Stimulated activated CD4-positive, alpha-beta T cell treated with anti-CD3 and anti-CD28 coated beads, Interleukin-4, amount 100 ng/mL, for 24 hours (primary cell): ENCODE results near the gene GCNA.

Experiments
- DNase-seq: peaks from one replicate; pipeline ENCODE4 v3.0.0-alpha.2; 2020

Gene GCNA, protein sequence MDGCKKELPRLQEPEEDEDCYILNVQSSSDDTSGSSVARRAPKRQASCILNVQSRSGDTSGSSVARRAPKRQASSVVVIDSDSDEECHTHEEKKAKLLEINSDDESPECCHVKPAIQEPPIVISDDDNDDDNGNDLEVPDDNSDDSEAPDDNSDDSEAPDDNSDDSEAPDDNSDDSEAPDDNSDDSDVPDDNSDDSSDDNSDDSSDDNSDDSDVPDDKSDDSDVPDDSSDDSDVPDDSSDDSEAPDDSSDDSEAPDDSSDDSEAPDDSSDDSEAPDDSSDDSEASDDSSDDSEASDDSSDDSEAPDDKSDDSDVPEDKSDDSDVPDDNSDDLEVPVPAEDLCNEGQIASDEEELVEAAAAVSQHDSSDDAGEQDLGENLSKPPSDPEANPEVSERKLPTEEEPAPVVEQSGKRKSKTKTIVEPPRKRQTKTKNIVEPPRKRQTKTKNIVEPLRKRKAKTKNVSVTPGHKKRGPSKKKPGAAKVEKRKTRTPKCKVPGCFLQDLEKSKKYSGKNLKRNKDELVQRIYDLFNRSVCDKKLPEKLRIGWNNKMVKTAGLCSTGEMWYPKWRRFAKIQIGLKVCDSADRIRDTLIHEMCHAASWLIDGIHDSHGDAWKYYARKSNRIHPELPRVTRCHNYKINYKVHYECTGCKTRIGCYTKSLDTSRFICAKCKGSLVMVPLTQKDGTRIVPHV

DNA sequence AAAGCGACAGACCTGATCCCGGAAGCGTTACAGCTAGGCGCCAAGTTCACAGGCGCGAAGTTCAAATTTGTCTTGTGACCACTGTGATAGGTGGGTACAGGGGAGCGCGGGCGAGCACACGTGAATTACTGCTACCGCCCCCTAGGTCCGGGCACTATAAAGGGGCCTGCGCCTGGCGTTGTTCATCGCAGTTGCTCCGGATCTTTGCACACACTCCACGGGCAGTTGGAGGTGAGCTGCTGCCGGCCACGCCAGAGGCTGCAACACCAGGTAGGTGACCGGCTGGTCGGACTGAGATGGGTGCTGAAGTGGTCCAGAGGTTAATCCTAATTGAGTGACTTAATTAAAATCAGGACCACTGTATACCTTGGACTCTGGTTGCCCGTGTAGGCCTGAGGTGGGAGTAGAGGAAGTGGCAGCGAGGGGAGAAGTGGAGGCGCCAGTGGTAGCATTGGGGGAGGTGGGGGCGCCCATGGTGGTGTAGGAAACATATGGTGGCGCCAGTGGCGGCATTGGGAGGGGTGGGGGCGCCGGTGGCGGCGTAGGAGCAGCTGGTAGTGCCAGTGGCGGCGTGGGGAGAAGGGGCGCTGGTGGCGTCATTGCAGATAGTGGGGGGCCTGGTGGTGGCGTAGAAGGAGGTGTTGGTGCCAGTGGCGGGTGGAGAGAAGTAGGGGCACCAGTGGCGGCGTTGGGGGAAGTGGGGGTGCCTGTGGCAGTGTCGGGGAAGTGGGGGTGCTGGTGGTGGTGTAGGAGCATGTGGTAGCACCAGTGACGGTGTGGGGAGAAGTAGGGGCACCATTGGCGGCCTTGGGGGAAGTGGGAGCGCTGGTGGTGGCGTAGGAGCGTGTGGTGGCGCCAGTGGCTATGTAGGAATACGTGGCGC lies at the start of gene GCNA:
Gene GCNA (plus strand): TSS at position 185 of the 883 bp plus-strand sequence. CDS start 2,385 bp downstream, outside the sequence.
- no peak for DNase-seq

DNA sequence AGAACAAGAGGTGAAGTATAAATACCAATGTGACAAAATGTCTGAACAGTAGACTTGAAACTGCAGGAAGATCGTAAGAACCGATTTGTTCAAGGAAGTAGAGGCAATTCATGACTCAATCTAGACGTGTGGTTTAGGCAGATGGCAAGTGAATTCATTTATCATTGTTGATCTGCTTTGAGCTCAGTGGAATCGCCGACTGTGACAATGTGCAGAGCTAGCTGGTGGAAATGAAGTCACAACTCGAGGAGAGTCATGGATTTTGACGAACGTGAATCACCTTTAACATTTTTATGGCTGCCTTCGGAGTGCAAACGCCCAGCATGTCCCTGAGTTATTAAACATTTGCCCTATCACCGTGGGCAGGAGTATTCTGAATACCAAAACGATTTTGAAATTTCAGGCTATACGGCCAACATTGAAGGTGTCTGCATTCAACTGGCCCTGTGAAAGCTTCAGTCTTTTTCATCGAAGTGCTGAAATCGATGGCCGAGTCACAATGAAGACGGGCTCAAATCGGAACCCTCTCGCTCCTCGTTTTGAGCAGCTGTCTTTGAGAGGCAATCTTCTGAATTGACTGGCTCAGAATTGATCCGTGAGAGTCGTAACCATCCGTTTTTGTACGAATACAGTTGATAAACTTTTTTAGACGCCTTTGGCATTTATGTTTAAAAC lies 46.0 kb upstream of the GCNA start:
- peak; percentile 68 for DNase-seq

DNA sequence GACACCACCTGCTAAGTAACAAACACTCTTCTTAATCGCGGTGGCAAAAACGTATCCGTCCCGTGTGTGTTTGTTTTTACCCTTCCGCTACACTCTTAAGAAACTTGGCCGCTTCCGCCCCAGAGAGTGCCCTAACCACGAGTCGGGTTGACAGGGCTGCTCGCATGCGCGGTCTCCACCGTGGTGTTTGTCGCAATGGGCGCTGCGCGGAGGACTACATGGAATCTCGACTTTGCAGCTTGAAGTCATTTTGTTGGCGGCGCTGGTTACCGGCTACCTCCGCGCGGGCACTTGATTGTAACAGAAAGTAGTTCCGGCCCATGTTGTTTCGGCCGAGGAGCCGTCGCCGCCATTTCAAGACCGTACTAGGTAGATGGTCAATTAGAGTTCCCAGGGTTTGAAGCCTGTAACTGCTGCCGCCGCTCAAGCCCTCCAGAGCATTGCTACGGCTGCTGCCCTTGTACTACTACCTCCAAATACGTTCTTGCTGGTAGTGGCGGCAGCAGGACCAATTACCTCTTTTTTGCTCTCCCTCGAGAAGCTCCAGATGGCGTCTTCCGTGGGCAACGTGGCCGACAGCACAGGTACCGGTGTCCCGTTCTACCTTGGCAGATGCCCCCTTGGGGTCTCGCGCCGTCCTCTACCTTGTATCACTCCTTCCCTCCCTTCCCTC lies 45.3 kb upstream of the GCNA start, which contains the start of gene OGT:
Gene OGT (plus strand): TSS at position 352 of the 673 bp plus-strand sequence. CDS start 196 bp downstream, at position 548.
- peak; percentile 93 for DNase-seq

DNA sequence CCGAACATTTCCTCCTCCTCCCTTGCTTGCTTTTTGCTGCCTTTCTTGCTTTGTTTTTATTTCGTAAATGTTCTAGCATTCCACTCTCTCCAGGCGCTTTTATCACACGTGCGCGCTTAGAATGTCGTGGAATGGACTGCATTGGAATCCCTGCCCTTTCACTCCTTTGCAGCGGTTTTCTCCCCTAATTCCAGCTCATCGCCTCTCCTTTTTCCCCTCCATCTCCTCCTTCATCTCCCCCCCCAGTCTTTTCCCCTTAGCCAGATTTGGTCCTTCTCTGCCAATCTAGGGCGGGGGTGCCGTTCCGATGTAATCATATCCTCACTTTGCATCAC lies 44.8 kb upstream of the GCNA start:
- DNase-seq = no peak

DNA sequence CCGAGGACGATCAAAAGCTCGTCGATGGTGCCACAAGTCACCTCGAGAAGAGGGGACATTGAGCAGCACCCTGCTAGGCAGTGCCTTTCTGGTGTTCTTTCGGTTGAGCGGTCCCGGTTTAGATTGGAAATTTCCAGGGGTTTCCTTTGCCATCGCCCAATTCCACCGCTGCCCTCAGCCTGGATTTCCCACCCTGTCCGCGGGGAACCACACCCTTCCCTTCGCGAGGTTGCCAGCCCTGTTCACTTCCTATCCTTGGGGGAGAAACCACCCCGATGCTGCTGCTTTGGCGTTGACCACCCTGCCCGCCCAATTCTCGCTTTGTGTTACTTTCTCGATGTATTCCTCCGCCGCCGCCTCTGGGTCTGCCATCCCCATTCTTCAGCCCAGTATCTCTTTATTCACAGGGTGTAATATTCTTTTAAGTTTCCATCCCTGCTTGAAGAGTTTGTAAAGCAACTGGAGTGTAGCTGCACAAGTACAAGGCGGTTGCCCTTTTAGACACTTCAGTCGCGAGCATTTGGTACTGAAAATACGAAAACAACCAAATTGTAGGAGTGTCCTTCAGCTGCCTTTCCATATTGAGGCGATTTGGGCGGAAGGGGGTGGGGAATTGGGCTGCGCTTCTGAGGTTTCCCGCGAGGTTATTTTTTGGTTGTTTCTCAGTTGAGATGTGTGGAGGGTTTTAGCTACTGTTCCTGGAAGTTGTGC lies 44.2 kb upstream of the GCNA start:
- peak; percentile 60 for DNase-seq

DNA sequence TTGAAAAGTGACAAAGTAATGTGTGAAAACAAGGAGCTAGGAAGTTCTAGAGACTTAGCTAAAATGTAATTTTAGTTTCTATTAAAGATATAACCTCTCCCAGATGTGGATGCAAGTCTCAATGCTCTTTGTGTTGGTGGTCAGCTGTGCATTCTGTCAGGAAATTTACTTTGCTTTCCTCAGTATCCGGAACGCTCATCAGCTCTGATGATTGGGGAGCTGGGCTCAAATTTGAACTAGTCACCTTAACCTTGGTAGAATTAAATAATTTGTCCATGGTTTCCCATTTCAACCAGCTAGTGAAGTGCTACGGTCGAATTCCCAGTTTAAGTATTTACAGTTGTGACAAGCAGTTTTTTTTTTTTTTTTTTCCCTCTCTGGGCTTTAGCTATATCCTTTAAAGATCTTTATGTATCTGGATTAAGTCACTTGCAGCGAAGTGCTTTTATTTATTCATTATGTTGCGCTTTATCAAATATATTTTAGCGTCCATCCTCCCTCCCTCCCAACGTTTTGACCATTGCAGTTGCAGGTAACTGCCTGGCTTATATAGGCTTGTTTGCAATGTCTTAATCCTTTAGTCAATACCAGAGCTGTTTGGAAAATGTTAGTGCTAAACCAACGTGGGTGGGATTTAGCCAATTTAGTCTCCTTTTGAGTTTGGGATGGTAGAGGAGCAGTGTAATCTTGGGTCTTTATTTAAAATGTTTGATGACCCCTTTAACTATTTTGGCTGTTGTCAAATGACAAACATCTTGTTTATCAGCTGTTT lies 43.3 kb upstream of the GCNA start:
- no peak for DNase-seq

DNA sequence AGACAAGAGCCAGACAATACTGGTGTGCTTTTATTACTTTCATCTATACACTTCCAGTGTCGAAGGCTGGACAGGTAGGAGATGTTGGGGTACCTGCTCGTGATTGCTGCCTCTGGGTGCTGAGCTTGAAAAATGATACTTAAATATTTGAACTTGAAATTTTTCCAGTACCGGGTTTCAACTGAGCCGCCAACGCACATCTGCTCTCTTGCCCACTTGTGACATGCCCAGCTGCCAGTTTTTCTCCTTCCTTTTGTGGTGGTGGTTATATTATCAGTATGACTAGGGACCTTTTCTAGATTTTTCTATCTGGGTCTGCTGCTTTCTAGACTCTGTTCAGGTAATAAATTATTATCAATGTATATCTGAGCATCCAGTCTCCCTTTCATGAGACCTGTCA lies 42.0 kb upstream of the GCNA start:
- DNase-seq = peak; percentile 48

DNA sequence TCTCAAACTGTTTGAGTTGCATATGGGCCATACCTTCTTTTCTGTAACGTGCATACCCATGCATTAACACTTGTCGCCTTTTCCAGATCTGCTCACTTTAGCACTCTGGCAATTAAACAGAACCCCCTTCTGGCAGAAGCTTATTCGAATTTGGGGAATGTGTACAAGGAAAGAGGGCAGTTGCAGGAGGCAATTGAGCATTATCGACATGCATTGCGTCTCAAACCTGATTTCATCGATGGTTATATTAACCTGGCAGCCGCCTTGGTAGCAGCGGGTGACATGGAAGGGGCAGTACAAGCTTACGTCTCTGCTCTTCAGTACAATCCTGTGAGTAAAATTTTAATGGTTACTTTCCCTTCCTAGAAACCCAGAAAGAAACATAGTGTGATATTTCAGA lies 40.5 kb upstream of the GCNA start:
- DNase-seq = no peak

DNA sequence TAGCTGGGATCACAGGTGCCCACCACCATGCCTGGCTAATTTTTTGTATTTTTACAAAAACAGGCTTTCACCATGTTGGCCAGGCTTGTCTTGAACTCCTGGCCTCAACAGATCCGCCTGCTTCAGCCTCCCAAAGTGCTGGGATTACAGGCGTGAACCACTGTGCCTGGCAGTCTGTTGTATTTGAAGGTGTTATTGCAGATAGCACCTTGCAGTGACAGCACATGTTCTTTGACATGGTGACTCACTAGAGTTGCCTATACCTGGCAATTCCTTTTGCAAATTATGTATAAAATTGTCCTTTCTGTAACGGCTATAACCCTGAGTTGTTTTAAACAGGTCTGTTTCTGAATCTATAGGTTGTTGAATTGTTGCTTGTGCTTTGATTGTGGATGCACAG lies 37.4 kb upstream of the GCNA start:
- DNase-seq = no peak

DNA sequence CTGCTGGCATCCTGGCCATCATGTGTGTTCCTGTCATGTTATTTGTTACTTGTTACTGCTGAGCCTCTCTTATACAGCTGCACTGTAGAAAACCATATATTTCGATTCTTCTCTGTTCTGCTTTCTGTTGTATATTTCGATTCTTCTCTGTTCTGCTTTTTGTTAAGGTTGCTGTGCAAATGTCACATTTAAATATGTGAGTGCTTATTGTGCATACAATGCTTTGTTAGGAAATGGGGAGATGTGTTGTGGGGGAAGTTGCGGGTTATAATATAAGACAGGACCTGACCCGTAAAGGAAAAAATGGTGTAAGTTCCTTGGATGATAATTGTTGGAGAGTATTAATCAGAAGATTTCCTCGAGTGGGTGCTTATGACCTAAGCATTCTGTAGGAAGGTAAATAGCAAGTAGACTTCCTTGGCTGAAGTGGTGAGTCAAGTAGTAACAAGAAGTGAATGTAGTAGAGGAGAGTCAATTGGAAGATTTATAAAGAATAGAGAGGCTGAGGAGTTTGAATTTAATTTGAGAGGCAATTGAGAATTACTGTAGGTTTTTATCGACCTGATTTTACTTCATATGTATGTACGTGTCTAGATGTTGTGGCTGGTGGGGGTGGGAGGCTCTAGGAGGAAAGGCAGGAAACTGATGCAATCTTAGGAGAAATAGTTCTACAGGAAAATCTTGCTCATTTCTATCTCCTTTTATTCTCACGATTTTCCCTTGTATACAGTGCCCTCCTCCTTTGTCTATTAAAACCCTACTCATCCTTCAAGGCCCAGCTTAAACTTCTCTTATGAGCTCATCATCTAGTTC lies 36.8 kb upstream of the GCNA start:
- peak; percentile 21 for DNase-seq

DNA sequence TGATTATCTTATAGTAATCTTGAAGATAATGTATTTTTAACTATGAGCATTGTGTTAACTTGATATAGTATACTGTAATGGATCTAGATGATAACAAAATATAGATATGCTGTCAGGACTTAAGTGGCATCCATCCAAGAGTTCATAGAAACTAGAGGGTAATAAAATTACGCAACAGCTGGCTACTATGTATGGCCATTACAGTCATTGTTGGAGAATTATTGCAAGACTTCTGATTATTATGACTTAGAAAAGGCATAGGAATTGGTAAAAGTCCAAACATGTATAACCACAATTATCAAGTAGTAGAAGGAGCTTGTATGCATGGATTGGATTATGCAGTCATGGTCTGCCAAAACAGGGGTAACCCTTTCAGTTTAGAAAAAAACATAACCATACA lies 35.8 kb upstream of the GCNA start:
- no peak for DNase-seq

DNA sequence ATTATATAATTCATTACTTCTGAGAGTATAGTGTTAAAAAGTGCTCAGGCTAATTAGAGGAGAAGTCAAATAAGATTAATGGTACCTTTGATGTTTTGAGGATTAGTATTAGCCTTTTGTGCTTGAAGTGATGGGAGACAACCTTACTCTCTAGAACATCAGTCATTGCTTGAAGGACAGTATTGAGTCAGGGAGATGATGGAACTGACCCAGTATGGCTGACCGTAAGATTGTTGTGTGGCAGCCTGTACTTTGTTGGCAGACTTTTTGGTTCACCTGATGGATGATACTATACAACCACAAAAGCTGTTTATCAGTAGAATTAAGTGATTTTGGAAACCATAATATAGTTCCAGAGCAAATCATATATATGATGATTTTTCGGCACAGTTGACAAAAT lies 35.4 kb upstream of the GCNA start:
- DNase-seq = no peak

DNA sequence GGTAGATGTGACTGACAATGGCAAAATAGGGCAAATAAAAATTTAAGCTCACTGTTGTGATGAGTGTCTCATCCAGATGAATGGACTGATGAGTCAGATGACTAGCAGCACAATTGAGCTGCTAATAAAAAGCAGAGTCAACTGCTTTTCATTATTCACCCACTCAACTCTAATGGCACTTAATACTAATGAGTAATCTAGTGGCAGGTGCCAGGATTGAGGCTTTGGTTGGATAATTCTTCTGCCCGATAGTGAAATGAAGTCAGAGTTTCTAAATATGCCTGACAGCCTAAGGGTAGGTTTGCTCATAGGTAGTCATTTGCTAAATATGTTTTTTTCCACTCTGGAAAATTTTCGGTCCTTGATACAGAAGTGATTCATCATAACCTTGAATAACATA lies 34.9 kb upstream of the GCNA start:
- peak; percentile 19 for DNase-seq

DNA sequence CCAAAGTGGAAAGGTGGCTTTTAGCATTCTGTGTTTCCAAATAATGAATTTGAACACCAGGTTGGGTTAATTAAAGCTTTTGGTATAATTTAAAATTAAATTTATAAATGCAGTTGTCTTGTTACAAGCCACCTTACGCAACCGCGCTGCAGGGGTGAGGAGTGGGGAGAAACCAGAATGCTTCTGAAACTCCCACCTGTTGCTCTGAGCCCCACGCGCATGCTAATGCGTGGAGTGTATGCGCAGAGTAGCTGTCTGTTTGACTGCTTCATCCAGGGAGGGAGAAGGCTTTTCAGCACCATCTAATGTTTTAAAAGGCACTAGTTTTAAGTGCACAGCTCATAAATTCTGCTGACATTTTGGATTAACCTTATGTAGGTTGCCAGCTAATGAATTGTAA lies 32.9 kb upstream of the GCNA start:
- DNase-seq = no peak

DNA sequence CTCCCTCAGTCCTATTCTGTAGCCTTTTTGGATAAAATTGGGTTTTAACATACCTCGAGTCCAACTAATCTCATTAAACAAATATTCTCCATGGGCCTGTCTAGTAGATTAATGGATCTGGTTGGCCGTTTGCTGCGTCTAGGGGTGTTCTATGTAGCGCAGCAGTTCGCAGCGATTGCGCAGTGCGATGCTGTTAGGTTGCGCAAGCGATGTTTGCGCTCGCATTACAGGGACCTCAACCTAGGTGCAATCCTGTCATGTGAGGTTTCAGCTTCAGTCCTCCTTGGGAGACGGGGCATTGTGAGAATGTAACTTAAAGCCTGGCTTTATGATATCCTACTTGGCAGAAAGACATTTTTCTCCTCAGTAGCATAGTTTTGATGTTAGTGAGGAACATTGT lies 31.4 kb upstream of the GCNA start:
- no peak for DNase-seq

DNA sequence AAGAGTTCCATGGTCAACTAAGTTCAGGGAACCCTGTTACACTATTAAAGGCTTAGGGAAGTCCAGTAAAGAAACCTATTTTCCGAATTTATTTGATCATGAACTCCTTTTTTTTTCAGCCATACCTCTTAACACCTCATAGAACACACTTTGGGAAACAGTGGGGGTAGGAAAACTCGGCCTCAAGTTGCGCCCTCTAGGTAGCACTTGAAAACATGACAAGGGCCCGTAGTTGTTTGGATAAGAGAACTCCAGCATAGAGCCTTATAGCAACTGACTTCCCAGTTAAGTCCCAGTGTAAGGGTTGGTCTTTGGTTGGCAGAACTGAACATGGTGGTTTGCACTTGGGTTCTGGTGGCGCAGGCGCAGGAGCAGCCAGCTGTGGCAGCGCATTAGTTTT lies 30.9 kb upstream of the GCNA start:
- no peak for DNase-seq

DNA sequence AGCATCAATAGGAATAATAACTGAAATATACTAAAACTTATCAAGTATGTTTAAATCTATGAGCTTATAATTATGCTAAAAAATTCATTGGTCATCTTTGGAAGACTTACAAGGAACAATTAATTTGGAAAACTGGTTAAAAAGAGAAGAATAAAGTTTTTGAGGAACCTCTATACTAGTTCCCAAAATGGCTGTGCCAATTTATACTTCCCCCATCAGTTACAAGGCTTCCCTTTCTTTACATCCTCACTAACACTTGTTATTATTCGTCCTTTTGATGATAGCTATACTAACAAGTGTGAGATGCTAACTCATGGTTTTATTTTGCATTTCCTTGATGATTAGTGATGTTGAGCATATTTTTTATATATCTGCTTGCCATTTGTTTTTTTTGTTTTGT lies 28.3 kb upstream of the GCNA start:
- no peak for DNase-seq

DNA sequence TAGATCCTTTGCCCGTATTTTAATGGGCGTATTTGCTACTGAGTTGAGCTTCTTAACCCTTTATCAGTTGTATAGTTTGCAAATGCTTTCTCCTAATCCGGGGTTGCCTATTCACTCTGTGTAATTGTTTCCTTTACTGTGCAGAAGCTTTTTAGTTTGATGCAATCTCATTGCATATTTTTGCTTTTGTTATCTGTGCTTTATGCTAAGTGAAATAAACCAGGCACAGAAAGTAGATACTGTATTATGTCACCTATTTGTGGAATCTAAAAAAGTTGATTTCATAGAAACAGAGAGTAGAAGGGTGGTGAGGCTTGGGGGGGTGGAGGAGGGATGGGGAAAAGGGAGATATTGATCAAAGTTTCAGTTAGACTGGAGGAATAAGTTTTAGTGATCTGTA lies 27.7 kb upstream of the GCNA start:
- no peak for DNase-seq

DNA sequence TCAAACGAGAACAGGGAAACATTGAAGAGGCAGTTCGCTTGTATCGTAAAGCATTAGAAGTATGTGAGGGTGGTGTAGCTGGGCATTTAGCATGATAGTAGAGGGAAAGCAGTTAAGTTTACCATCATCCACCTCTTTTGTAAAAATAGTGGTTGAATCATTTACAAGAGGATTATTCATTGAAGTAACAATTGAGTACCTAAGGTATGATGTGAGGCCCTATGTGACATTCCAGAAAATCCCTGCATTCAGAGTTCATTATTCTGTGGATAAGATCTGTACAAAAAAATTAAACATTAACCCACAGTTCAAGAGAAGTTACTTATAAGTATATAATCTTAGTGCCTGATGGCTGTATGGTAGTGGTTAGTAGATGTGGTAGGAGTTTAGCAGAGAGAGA lies 22.2 kb upstream of the GCNA start:
- no peak for DNase-seq

DNA sequence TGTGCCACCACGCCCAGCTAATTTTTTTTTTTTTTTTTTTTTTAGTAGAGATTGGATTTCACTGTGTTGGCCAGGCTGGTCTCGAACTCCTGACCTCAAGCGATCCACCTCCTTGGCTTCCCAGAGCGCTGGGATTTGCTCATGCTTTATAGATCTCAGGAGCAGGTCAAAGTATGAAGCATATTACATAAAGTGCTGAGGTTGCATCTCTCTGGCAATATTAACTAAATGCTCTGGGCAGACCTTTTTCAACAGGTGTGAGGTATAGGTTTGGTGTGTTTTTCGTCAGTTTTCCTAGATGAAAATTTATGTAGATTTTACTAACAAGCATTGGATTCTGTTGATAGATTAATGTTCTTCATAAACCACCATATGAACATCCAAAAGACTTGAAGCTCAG lies 19.3 kb upstream of the GCNA start:
- no peak for DNase-seq
